Liver (tissue), 9 donors: ENCODE results near the gene VPS13C. TPM values are rescaled to one million over a fixed set of nuclear protein-coding genes. Genes with fewer than 3 reads are reported as not detected.

ENCODE experiments used
- DNase-seq: peaks from one replicate; pipeline ENCODE4 v3.0.0-alpha.2; 2017; ENCODE audit warnings: low spot score
- H3K27ac ChIP-seq, 2 donors: one replicate each; pipeline ENCODE4 v1.7.0; 2013; ENCODE audit warnings: inconsistent platforms in 2 of 2, low read length in 2 of 2, control low read depth in 1 of 2, low read depth in 1 of 2, mild to moderate bottlenecking in 1 of 2
- H3K27me3 ChIP-seq, 4 donors: one replicate each; pipeline versions ENCODE4 v1.6.1 to v1.7.0; 2013; ENCODE audit warnings: low read length in 3 of 4, inconsistent platforms in 1 of 4, mild to moderate bottlenecking in 1 of 4, moderate library complexity in 1 of 4; ENCODE audit not compliant: control insufficient read depth in 4 of 4, insufficient read depth in 4 of 4
- H3K36me3 ChIP-seq, 4 donors: one replicate each; pipeline versions ENCODE4 v1.6.1 to v1.7.0; 2013; ENCODE audit warnings: low read length in 3 of 4, mild to moderate bottlenecking in 3 of 4, low read depth in 1 of 4, moderate library complexity in 1 of 4; ENCODE audit not compliant: control insufficient read depth in 4 of 4, insufficient read depth in 3 of 4
- H3K4me1 ChIP-seq, 4 donors: one replicate each; pipeline versions ENCODE4 v1.6.1 to v1.7.0; 2013; ENCODE audit warnings: low read length in 3 of 4, mild to moderate bottlenecking in 3 of 4, moderate library complexity in 1 of 4; ENCODE audit not compliant: control insufficient read depth in 4 of 4, insufficient read depth in 4 of 4
- H3K4me3 ChIP-seq, 3 donors: one replicate each; pipeline versions ENCODE4 v1.6.1 to v1.7.0; 2013; ENCODE audit warnings: low read length in 3 of 3, control low read depth in 1 of 3, low read depth in 1 of 3, mild to moderate bottlenecking in 1 of 3
- H3K9ac ChIP-seq, 2 donors: one replicate each; pipeline ENCODE4 v1.7.0; 2013; ENCODE audit warnings: low read length in 2 of 2, mild to moderate bottlenecking in 2 of 2, moderate library complexity in 2 of 2, control low read depth in 1 of 2, low read depth in 1 of 2
- H3K9me3 ChIP-seq, 4 donors: one replicate each; pipeline versions ENCODE4 v1.6.1 to v1.7.0; 2013; ENCODE audit warnings: low read length in 3 of 4; ENCODE audit not compliant: control insufficient read depth in 4 of 4
- ATF3 ChIP-seq: IDR thresholded peaks from 2 replicates; pipeline ENCODE4 v1.6.1; 2016; ENCODE audit warnings: antibody characterized with exemption
- CTCF ChIP-seq: fragments of 150-350 bp; IDR thresholded peaks from 2 replicates; pipeline ENCODE4 v1.5.1; 2017; ENCODE audit warnings: improper control_type of control experiment, low read depth, low read length; ENCODE audit not compliant: missing input control
- EGR1 ChIP-seq, 2 donors: IDR thresholded peaks; 2 replicates each; pipeline ENCODE4 v1.6.1; 2016 to 2018; ENCODE audit warnings: antibody characterized with exemption in 2 of 2, low read depth in 2 of 2
- FOXA2 ChIP-seq: IDR thresholded peaks from 2 replicates; pipeline ENCODE4 v1.6.1; 2016; ENCODE audit warnings: antibody characterized with exemption
- GABPA ChIP-seq, 2 donors: IDR thresholded peaks in 1 of 2; conservative IDR thresholded peaks in 1 of 2; 2 replicates each; pipeline ENCODE4 v1.6.1; 2016; ENCODE audit warnings: antibody characterized with exemption in 2 of 2, mild to moderate bottlenecking in 1 of 2, moderate library complexity in 1 of 2
- HNF4A ChIP-seq, 2 donors: conservative IDR thresholded peaks; 2 replicates each; pipeline ENCODE4 v1.6.1; 2016; ENCODE audit warnings: antibody characterized with exemption in 2 of 2, mild to moderate bottlenecking in 2 of 2
- HNF4G ChIP-seq: IDR thresholded peaks from 2 replicates; pipeline ENCODE4 v1.6.1; 2016; ENCODE audit warnings: antibody characterized with exemption
- JUND ChIP-seq, 2 donors: IDR thresholded peaks; 2 replicates each; pipeline ENCODE4 v1.6.1; 2016; ENCODE audit warnings: antibody characterized with exemption in 2 of 2
- MAX ChIP-seq: IDR thresholded peaks from 2 replicates; pipeline ENCODE4 v1.6.1; 2016; ENCODE audit warnings: antibody characterized with exemption
- NR2F2 ChIP-seq: IDR thresholded peaks from 2 replicates; pipeline ENCODE4 v1.6.1; 2016; ENCODE audit warnings: antibody characterized with exemption
- RAD21 ChIP-seq, 2 donors: IDR thresholded peaks; 2 replicates each; pipeline ENCODE4 v1.6.1; 2016; ENCODE audit warnings: antibody characterized with exemption in 2 of 2, mild to moderate bottlenecking in 2 of 2
- REST ChIP-seq: IDR thresholded peaks from 2 replicates; pipeline ENCODE4 v1.6.1; 2016; ENCODE audit warnings: antibody characterized with exemption, mild to moderate bottlenecking
- TAF1 ChIP-seq: conservative IDR thresholded peaks from 2 replicates; pipeline ENCODE4 v1.6.1; 2016; ENCODE audit warnings: antibody characterized with exemption, mild to moderate bottlenecking
- YY1 ChIP-seq: IDR thresholded peaks from 2 replicates; pipeline ENCODE4 v1.6.1; 2016; ENCODE audit warnings: antibody characterized with exemption, mild to moderate bottlenecking
- ZBTB33 ChIP-seq: IDR thresholded peaks from 2 replicates; pipeline ENCODE4 v1.6.1; 2016; ENCODE audit warnings: antibody characterized with exemption
- WGBS: extraction: QIAGEN DNeasy Blood & Tissue Kit; methylation state at CpG from one replicate; pipeline ENCODE4 v1.1.7; 2013; 5-methylcytosine and 5-hydroxymethylcytosine counted together
- polyA plus RNA-seq, 2 donors: library from polyadenylated mRNA; stranded (reverse) in 1 of 2; unstranded in 1 of 2; fragments of 200-250 nt in 1 of 2; fragments of >200 nt in 1 of 2; fragmentation: Nextera tagmentation in 1 of 2; extraction: Ambion mirVana in 1 of 2; gene quantifications; one replicate each; pipeline versions ENCODE4 v1.2.1 to v1.2.3, GENCODE V29; 2013 to 2015
- total RNA-seq, 2 donors: library from RNA; depleted of rRNA; stranded (reverse); fragments of >200 nt; gene quantifications; one replicate each; pipeline ENCODE4 v1.2.3, GENCODE V29; 2014
- donor health status: healthy.
- donor health status: healthy.
- donor health status: healthy.
- donor health status: healthy.
- donor health status: healthy.

VPS13C gene
- total and polyA plus RNA-seq, 4 donors, result 5.4 to 42.0 (median 17.4) TPM

- H3K4me1 ChIP-seq, result no peaks in the 10 kb centered on the region
- H3K9me3 ChIP-seq, result no peaks in the 10 kb centered on the region
- DNase-seq, result no peak
- no peak overlapping the region for H3K9ac ChIP-seq
- no peaks in the 10 kb centered on the region for H3K27me3 ChIP-seq
- WGBS, result 95% methylated on average over 2 of the region's 2 CpGs
- no peak overlapping the region for H3K27ac ChIP-seq
- TF ChIP-seq JUND (IDR thresholded peaks at IDR 0.05), result no peak
- no peak for TF ChIP-seq REST
- TF ChIP-seq CTCF, result no peak
- no peak for TF ChIP-seq HNF4A (conservative IDR thresholded peaks at IDR 0.05)
- TF ChIP-seq ATF3, result no peak
- no peak for TF ChIP-seq GABPA (IDR thresholded peaks at IDR 0.05 in 1 of 2, conservative IDR thresholded peaks at IDR 0.05 in 1 of 2)
- no peak for TF ChIP-seq FOXA2
- TF ChIP-seq MAX, result no peak
- TF ChIP-seq HNF4G, result no peak
- no peak for TF ChIP-seq YY1
- TF ChIP-seq TAF1, result no peak
- TF ChIP-seq EGR1 (IDR thresholded peaks at IDR 0.05; ENCODE audit: low read depth in 2 of 2), result no peak
- no peak for TF ChIP-seq RAD21 (IDR thresholded peaks at IDR 0.05)
- TF ChIP-seq NR2F2, result no peak
- no peak overlapping the region for H3K4me3 ChIP-seq
- H3K36me3 ChIP-seq, result peaks cover 0 to 14% (median 10%) of the 10 kb centered on the region in 4 donors
Observed at GRCh38 chr15:61987824-61988223, 72.4 kb downstream of the VPS13C start.

GRCh38 chr15:61983081-61983480 is 77.2 kb downstream of the VPS13C start:
- no peak for TF ChIP-seq ZBTB33
- H3K4me3 ChIP-seq, result no peak overlapping the region
- no peaks in the 10 kb centered on the region for H3K9me3 ChIP-seq
- H3K27me3 ChIP-seq, result no peaks in the 10 kb centered on the region
- H3K36me3 ChIP-seq, result peaks cover 0 to 14% (median 6%) of the 10 kb centered on the region in 4 donors
- H3K27ac ChIP-seq, result no peak overlapping the region
- no peaks in the 10 kb centered on the region for H3K4me1 ChIP-seq
- no peak for DNase-seq
- WGBS, result 97% methylated on average over 3 of the region's 3 CpGs
- H3K9ac ChIP-seq, result no peak overlapping the region
